Coronary artery (tissue), 2 donors: ENCODE data around the gene CENPT.

Experiments used
- DNase-seq: peaks from one replicate; pipeline ENCODE4 v3.0.0-alpha.2; 2017; ENCODE audit warnings: low spot score
- H3K27ac ChIP-seq, 2 donors: fragments of 200-600 bp; sonication (generic); one replicate each; pipeline ENCODE4 v1.5.1; 2016 to 2019
- H3K4me3 ChIP-seq: fragments of 200-600 bp; sonication (generic); 2 replicates; pipeline ENCODE4 v1.5.1; 2016; ENCODE audit warnings: mild to moderate bottlenecking, moderate library complexity
- TF ChIP-seq, protein P1 (sequence below): fragments of 200-600 bp; sonication (generic); IDR thresholded peaks from one replicate; pipeline ENCODE4 v1.5.1; 2019; ENCODE audit warnings: antibody characterized with exemption

Gene CENPT

GRCh38 chr16:67860589-67861398 is 13.3 kb upstream of the CENPT start:
- DNase-seq = no peak

DNA sequence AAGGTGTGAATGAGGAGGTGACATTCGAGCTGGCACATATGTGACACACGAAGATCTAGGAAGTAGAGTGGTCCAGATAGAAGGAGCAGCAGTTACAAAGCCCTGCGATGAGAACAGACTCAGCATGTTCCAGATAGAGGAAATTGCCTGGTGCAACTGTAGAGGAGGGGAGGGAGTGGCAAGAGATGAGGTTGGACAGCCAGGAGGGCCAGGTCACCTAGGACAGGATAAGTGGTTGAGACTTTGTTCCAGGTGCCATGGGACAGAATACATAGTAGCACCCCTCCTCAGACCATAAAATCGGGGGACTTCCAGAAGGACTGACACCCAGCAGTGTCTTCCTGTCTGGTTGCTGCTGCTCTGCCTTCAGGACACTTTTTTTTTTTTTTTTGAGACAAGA is 11.0 kb upstream of the CENPT start:
- TF ChIP-seq, protein P1, sequence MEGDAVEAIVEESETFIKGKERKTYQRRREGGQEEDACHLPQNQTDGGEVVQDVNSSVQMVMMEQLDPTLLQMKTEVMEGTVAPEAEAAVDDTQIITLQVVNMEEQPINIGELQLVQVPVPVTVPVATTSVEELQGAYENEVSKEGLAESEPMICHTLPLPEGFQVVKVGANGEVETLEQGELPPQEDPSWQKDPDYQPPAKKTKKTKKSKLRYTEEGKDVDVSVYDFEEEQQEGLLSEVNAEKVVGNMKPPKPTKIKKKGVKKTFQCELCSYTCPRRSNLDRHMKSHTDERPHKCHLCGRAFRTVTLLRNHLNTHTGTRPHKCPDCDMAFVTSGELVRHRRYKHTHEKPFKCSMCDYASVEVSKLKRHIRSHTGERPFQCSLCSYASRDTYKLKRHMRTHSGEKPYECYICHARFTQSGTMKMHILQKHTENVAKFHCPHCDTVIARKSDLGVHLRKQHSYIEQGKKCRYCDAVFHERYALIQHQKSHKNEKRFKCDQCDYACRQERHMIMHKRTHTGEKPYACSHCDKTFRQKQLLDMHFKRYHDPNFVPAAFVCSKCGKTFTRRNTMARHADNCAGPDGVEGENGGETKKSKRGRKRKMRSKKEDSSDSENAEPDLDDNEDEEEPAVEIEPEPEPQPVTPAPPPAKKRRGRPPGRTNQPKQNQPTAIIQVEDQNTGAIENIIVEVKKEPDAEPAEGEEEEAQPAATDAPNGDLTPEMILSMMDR = no peak
- Histone ChIP-seq H3K27ac (peak overlapping the region; percentile 48 to 87), H3K4me3 (peak overlapping the region; percentile 7)
- DNase-seq = no peak

More at GRCh38 chr16:67860589-67861398, 13.3 kb upstream of the CENPT start:
- TF ChIP-seq, protein P1 = no peak
- Histone ChIP-seq H3K27ac (peak overlapping the region in 1 of 2 donors; percentile 90), H3K4me3 (no peak overlapping the region)

DNA sequence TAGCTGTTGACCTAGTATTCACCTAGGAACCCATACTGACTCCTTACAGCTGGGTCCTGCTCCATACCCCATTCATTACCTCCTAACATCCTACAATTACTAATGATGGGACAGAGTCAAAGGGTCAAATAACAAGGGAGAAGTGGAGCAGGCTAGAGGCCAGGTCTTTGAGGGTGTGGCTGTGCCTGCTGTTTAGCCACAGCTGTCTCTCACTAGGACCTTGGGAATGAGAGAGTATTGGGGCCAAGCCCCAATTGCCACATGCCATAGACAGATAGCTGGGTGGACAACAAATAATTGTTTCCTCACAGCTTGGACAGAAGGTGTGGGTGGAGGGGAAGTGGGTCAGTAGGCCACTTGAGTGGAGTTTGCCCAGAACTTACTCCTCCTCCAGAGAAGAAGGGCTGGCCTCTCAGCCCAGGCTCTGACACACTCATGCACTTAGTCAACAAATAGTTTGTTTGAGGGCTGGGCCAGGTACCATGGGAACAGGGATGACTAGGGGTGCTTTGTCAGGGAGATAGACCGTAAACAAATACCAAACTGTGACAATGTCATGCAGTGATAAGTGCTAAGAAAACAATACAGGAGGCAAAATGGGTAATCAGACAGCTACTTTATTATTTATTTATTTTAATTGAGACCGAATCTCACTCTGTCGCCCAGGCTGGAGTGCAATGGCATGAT is 10.2 kb upstream of the CENPT start:
- Histone ChIP-seq H3K27ac (peak overlapping the region; percentile 48 to 87), H3K4me3 (peak overlapping the region; percentile 7)
- TF ChIP-seq, protein P1 = no peak
- DNase-seq = peak; percentile 90

- Histone ChIP-seq H3K4me3 (no peak overlapping the region), H3K27ac (peak overlapping the region; percentile 24 to 87)
- no peak for DNase-seq
- TF ChIP-seq, protein P1 = no peak
Measured at GRCh38 chr16:67856927-67857546, 9.5 kb upstream of the CENPT start.

DNA sequence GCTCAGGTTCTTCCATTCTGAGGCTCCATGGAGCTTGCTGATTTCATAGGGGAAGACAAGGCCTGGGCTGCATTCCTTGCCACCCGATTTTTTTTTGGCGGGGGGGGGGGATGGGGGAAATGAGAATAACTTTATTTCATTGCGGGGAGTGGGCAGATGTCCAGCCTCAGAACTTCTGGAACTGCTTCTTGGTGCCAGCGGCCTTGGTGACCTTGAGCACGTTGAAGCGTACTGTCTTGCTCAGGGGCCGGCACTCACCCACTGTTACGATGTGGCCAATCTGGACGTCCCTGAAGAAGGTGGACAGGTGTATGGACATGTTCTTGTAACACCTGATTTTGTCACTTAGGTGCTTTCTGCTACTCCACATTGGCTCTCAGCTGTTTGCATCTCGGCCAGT is 8.3 kb upstream of the CENPT start:
- TF ChIP-seq, protein P1 = no peak
- Histone ChIP-seq H3K4me3 (no peak overlapping the region), H3K27ac (no peak overlapping the region)
- DNase-seq = no peak

- H3K27ac ChIP-seq = no peak overlapping the region
- no peak for DNase-seq
- no peak overlapping the region for H3K4me3 ChIP-seq
- TF ChIP-seq, protein P1 = no peak
Measured at GRCh38 chr16:67853670-67854069, 6.2 kb upstream of the CENPT start.
